Activated CD4-positive, alpha-beta T cell treated with anti-CD3 and anti-CD28 coated beads, Interleukin-2, amount 10 ng/mL, durations not matched to agents 24 days and 14 days (primary cell): ENCODE results near the gene NME7. TPM values are rescaled to one million over a fixed set of nuclear protein-coding genes. Genes with fewer than 3 reads are reported as not detected.
"Not testable (repeated sequence)": the region's sequence is repeated elsewhere in the genome, so short reads cannot be mapped to it uniquely, and the experiment has no call there.

Experiments
- DNase-seq: peaks from one replicate; pipeline ENCODE4 v3.0.0; 2022
- H3K27ac Mint-ChIP-seq: one replicate; pipeline ENCODE4 v1.8.0; 2022; ENCODE audit warnings: mild to moderate bottlenecking, mixed read lengths
- H3K27me3 Mint-ChIP-seq: one replicate; pipeline ENCODE4 v1.8.0; 2022; ENCODE audit warnings: mixed read lengths
- H3K36me3 Mint-ChIP-seq: one replicate; pipeline ENCODE4 v1.8.0; 2022; ENCODE audit warnings: low read depth, mild to moderate bottlenecking, mixed read lengths
- H3K4me1 Mint-ChIP-seq: one replicate; pipeline ENCODE4 v1.8.0; 2021; ENCODE audit warnings: mixed read lengths
- H3K4me3 Mint-ChIP-seq: one replicate; pipeline ENCODE4 v1.8.0; 2022; ENCODE audit warnings: mild to moderate bottlenecking, moderate library complexity, mixed read lengths
- H3K9me3 Mint-ChIP-seq: one replicate; pipeline ENCODE4 v1.8.0; 2021; ENCODE audit warnings: mixed read lengths
- intact Hi-C: fragments of 100-400 bp; cut with micrococcal nuclease; formaldehyde crosslinking; loops from one replicate; pipeline ENCODE4 v1.15.1; 2023
- total RNA-seq: library from RNA; stranded (reverse); gene quantifications from 2 replicates; pipeline ENCODE4 v1.2.3, GENCODE V29; 2022

NME7 gene
- total RNA-seq, 1 donor from 2014 or later, result 10.6 TPM

DNA sequence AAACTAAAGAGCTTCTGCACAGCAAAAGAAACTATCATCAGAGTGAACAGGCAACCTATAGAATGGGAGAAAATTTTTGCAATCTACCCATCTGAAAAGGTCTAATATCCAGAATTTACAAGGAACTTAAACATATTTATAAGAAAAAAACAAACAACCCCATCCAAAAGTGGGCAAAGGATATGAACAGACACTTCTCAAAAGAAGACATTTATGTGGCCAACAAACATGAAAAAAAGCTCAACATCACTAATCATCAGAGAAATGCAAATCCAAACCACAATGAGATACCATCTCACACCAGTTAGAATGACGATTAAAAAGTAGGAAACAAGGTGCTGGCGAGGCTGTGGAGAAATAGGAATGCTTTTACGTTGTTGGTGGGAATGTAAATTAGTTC is 32.9 kb downstream of the NME7 start:
- H3K4me3 Mint-ChIP-seq, DNase-seq, H3K27me3 Mint-ChIP-seq, H3K9me3 Mint-ChIP-seq, intact Hi-C loops, H3K27ac Mint-ChIP-seq: not testable (repeated sequence)
- Mint-ChIP-seq H3K4me1 (peaks cover 11% of the 10 kb centered on the region), H3K36me3 (peaks cover 15% of the 10 kb centered on the region)

DNA sequence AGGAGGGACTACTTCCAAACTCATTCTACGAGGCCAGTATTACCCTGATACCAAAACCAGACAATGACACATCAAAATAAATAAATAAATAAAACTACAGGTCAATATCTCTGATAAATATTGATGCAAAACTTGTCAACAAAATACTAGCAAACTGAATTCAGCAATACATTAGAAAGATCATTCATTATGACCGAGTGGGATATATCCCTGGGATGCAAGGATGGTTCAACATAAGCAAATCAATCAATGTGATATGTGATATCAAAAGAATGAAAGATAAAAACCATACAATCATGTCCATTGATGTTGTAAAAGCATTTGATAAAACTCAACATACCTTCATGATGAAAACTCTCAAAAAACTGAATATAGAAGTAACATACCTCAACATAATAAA is 36.7 kb downstream of the NME7 start:
- peaks cover 10% of the 10 kb centered on the region for H3K9me3 Mint-ChIP-seq
- H3K27me3 Mint-ChIP-seq, result no peaks in the 10 kb centered on the region
- intact Hi-C loops, result no loop called here
- H3K4me1 Mint-ChIP-seq, result peaks cover 15% of the 10 kb centered on the region
- peaks cover 18% of the 10 kb centered on the region for H3K36me3 Mint-ChIP-seq
- no peak overlapping the region for H3K27ac Mint-ChIP-seq
- H3K4me3 Mint-ChIP-seq, result no peak overlapping the region
- no peak for DNase-seq

DNA sequence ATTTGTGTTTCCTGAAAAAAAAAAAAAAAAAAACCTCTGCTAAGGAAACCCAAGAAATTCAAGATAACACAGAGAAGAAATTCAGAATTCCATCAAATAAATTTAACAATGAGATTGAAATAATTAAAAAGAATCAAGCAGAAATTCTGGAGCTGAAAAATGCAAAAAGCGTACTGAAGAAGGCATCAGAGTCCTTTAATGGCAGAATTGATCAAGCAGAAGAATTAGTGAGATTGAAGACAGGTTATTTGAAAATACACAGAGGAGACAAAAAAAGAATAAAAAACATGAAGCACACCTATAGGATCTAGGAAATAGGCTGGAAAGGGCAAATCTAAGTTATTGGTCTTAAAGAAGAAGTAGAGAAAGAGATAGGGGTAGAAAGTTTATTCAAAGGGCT is 38.2 kb downstream of the NME7 start:
- Mint-ChIP-seq H3K36me3 (peaks cover 9% of the 10 kb centered on the region), H3K27me3 (no peaks in the 10 kb centered on the region), H3K4me1 (peaks cover 15% of the 10 kb centered on the region), H3K4me3 (no peak overlapping the region), H3K27ac (no peak overlapping the region), H3K9me3 (peaks cover 7% of the 10 kb centered on the region)
- no peak for DNase-seq
- intact Hi-C loops, result loop anchor here (10.0 kb wide), 2 partner anchors 165 to 285 kb away; no protein-coding TSS in a partner anchor

DNA sequence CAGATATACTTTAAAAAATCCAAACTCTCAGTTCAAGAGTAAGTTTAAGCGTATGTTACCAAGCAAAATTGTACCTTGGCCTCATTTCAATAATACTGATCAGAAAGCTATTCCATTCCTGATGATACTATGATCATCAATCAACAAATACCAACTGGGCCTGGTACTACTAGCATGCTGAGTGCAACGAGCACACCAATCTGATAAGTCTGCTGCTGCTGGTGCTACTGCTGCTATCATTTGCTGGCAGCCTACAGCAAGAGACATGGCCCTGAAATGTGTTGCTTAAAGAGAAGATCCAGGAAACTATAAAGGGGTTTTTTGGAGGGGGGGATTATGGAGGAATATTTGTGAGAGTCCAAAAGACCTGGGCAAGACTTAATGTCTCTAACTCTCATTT is 39.7 kb downstream of the NME7 start:
- Mint-ChIP-seq H3K9me3 (peaks cover 7% of the 10 kb centered on the region), H3K4me3 (no peak overlapping the region), H3K36me3 (peaks cover 11% of the 10 kb centered on the region), H3K4me1 (peaks cover 10% of the 10 kb centered on the region), H3K27me3 (no peaks in the 10 kb centered on the region), H3K27ac (peak overlapping the region; percentile 35)
- intact Hi-C loops, result loop anchor here (1.0 to 10.0 kb wide), 3 partner anchors 16 to 283 kb away; no protein-coding TSS in a partner anchor
- DNase-seq, result no peak

DNA sequence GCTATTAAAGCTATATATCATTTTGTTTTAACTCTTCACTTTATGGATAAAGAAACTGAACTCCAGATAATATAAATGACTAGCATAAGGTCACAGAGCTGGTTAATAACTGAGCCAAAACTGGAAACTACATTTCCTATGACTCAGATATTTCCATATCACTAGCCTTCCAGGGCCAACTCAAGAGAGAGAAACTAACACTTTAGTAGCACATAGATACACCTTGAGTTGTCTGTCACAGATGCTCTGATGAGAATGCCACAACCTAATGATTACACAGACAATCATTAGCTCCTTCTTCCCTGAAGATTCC is 40.7 kb downstream of the NME7 start:
- no peaks in the 10 kb centered on the region for H3K27me3 Mint-ChIP-seq
- H3K4me1 Mint-ChIP-seq, result peaks cover 11% of the 10 kb centered on the region
- peak overlapping the region; percentile 4 for H3K4me3 Mint-ChIP-seq
- H3K36me3 Mint-ChIP-seq, result peaks cover 13% of the 10 kb centered on the region
- peak overlapping the region; percentile 13 for H3K27ac Mint-ChIP-seq
- DNase-seq, result no peak
- intact Hi-C loops, result loop anchor here (1.0 to 10.0 kb wide), 3 partner anchors 15 to 282 kb away; no protein-coding TSS in a partner anchor
- peaks cover 7% of the 10 kb centered on the region for H3K9me3 Mint-ChIP-seq

DNA sequence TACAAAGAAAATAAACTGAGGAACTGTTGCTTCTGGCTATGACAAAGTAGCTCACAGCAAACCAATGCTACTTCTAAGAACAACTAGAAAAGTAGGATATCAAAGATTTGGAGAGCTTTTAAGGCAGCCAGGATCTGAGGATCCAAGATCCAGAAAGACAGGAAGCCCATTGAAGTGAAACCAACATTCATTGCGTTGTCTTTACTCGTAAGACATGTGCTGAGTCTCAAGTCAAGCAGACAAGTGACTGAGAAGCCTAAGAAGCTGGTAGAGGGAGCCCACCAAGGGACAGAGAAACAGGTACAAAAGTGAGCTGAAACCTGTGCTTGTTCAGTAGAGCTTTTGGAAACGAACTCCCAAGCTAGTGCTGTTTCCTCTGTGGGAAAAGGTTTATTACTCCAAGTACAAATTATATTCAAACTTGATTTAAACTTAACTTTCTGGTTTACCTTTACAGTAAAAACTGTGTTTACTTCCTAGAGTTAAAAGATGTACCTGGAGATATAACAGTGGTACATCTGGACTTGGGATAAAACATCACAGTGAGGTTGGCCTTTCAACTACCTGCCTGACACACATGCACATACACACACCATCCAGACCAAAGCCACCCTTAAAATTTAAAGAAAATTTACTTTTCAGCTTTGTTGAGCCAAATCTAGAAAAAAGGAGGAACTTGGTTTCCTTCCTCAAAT is 41.2 kb downstream of the NME7 start:
- intact Hi-C loops, result loop anchor here (10.0 kb wide), 2 partner anchors 162 to 282 kb away; no protein-coding TSS in a partner anchor
- Mint-ChIP-seq H3K27me3 (no peaks in the 10 kb centered on the region), H3K27ac (peak overlapping the region; percentile 13), H3K4me3 (peak overlapping the region; percentile 4), H3K4me1 (peaks cover 13% of the 10 kb centered on the region), H3K9me3 (peaks cover 7% of the 10 kb centered on the region), H3K36me3 (peaks cover 15% of the 10 kb centered on the region)
- no peak for DNase-seq

DNA sequence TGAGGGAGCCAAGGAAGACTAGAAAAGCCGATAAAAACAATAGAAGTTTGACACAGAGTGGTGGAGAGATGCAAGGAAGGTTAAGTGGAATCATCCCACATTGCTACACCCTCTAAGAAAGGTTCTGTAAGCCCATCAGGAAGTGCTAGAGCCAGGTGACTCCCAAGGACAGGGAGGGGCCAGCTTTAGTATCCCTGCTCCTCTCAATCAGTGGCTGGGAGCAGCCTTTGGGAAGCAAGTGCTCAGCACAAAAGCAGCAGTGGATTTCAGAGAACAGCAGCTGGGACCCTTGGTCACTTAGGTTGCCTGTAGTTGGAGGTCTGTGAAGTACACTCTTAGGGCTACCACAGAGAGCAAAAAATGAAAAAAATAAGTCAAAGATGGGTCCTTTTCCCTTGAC is 42.5 kb downstream of the NME7 start:
- Mint-ChIP-seq H3K27ac (no peak overlapping the region), H3K36me3 (peaks cover 13% of the 10 kb centered on the region), H3K27me3 (no peaks in the 10 kb centered on the region), H3K9me3 (peaks cover 7% of the 10 kb centered on the region), H3K4me1 (peaks cover 13% of the 10 kb centered on the region), H3K4me3 (no peak overlapping the region)
- DNase-seq, result no peak
- intact Hi-C loops, result loop anchor here (10.0 kb wide), 2 partner anchors 160 to 280 kb away; no protein-coding TSS in a partner anchor

DNA sequence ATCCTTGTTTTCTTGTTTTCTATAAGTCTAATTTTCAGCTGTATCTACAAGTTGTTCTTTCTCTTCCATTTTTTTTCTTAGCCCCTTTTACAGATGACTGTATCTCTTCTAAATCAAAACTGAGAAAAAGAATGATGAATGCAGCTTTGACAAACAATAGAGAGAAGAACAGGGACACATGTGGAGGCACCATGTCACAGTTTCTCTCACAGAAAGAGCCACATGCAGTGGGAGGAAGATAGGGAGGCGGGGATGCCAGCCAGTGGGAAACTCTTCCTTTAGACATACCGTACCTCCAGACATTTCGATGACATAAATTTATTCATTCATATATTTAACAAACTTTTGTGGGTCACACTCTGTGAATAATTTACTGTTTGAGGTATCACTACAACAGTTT is 45.5 kb downstream of the NME7 start:
- no peak overlapping the region for H3K27ac Mint-ChIP-seq
- H3K27me3 Mint-ChIP-seq, result no peaks in the 10 kb centered on the region

DNA sequence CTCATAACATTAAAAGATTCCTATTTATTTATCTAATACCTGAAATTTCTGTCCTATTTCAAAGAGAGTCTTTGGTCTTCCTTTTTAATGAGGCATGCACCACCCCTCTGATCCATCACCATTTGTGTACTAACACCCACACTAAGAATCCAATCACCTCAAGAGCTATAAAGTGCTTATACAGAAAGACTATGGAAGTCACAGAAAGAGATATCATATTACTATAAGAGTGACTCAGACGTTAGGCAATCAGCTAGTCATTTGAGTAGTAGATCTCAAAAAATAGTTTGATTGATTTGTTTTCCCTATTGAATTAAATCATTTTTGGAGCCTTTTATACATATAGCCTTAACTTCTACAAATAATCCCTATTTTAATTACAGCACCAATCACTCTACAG is 46.1 kb downstream of the NME7 start:
- Mint-ChIP-seq H3K4me3 (no peak overlapping the region), H3K27me3 (no peaks in the 10 kb centered on the region), H3K9me3 (no peaks in the 10 kb centered on the region), H3K36me3 (peaks cover 9% of the 10 kb centered on the region), H3K27ac (no peak overlapping the region), H3K4me1 (peaks cover 7% of the 10 kb centered on the region)
- no peak for DNase-seq
- intact Hi-C loops, result loop anchor here (10.0 kb wide), 2 partner anchors 157 to 277 kb away; no protein-coding TSS in a partner anchor

More for the DNA sequence above, 45.5 kb downstream of the NME7 start:
- DNase-seq, result no peak
- Mint-ChIP-seq H3K36me3 (peaks cover 9% of the 10 kb centered on the region), H3K9me3 (no peaks in the 10 kb centered on the region), H3K4me3 (no peak overlapping the region), H3K4me1 (peaks cover 13% of the 10 kb centered on the region)
- intact Hi-C loops, result loop anchor here (10.0 kb wide), 2 partner anchors 157 to 277 kb away; no protein-coding TSS in a partner anchor

DNA sequence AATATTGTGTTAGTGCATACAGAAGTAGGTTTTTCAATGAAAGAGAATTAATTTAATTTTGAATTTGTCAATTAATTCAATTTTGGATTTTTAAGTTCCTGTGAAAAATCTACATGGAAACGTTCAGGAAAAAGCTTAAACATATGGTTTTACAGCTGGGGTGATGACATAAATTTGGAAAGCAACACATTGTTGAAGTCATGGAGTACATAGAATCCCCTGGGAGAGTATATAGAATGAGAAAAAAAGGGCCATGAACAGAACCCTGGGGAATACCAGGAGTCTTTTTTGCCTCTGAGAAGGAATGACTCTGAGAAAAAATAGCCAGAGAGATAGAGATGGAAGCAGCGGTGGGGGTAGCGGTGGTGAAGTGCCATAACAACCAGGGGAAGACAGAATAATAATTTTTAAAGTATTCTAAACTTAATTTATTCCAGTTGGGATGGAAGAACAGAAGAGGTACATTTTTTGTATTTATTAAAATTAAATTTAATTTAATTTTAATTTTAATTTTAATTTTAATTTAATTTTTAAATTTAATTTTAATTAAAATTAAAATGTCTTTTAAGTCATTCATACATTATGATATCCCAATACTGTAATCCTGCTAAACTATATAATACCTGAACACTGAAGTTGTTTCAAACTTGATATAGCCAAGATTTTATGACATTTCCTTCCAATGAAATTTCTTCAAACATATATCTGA is 48.9 kb downstream of the NME7 start:
- H3K4me1 Mint-ChIP-seq, result peaks cover 4% of the 10 kb centered on the region
- intact Hi-C loops, result no loop called here
- no peaks in the 10 kb centered on the region for H3K27me3 Mint-ChIP-seq
- peaks cover 7% of the 10 kb centered on the region for H3K36me3 Mint-ChIP-seq
- H3K9me3 Mint-ChIP-seq, result no peaks in the 10 kb centered on the region
- H3K27ac Mint-ChIP-seq, result no peak overlapping the region
- no peak overlapping the region for H3K4me3 Mint-ChIP-seq
- no peak for DNase-seq

DNA sequence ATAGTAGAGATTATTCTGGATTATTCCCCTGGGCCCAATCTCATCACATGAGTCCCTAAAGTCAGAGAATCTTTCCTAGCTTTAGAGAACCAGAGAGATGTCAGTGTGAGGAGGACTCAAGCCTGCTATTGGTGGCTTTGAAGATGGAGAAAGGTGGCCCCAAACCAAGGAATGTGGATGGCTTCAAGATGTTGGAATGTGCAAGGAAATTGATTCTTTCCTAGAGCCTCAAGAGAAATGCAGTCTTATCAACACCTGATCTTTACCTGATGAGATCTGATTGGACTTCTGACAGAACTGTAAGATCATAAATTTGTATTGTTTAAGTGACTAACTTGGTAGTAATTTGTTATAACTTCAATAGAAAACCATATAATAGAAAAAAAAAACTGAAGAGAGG is 51.0 kb downstream of the NME7 start:
- no peaks in the 10 kb centered on the region for H3K27me3 Mint-ChIP-seq
- peaks cover 14% of the 10 kb centered on the region for H3K4me1 Mint-ChIP-seq
- DNase-seq, result no peak
- H3K27ac Mint-ChIP-seq, result no peak overlapping the region
- intact Hi-C loops, result no loop called here
- H3K36me3 Mint-ChIP-seq, result peaks cover 5% of the 10 kb centered on the region
- H3K4me3 Mint-ChIP-seq, result no peak overlapping the region
- no peaks in the 10 kb centered on the region for H3K9me3 Mint-ChIP-seq

DNA sequence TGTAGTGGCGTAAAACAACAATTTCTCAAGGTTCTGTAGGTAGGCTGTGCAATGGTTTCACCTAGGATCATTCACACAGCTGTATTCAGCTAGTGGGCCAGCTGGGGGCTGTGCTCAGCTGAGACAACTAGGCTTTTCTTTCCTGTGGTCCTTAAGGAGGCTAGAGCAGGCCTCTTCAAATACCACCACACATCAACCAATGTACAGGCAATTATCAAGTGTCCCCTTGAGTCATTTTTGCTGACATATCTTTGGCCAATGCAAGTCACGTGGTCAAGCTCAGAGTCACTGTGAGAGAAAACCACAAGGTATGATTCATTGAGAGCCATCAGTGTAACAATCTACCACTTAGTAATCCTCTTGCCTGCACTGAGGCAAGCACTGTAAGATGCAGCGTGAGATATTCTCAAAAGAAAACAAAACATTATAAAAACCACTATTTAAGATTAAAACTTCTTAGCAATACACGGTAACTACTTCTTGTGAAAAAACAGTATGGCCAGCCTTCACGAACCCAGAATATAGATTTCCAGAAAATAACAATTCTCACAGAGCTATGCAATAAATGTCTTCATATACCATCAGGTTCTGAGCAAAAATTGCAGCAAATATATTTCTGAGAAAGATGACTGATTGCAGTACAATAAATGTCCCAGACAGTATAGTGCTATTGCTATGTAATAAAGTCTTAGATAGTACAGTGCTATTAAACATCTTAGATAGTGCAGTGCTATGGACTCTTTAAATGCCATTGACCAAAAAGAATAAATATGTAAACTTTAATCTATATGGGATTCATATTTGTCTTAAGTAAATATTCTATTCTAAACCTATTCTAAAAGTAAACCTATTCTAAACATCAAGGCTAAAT is 55.3 kb downstream of the NME7 start:
- Mint-ChIP-seq H3K36me3 (peaks cover 8% of the 10 kb centered on the region), H3K4me3 (no peak overlapping the region), H3K27me3 (no peaks in the 10 kb centered on the region), H3K27ac (peak overlapping the region; percentile 55), H3K4me1 (peaks cover 20% of the 10 kb centered on the region), H3K9me3 (peaks cover 1% of the 10 kb centered on the region)
- intact Hi-C loops, result loop anchor here (1.0 kb wide), 1 partner anchor 15 kb away; no protein-coding TSS in a partner anchor
- DNase-seq, result peak; percentile 79
